Activated naive CD4-positive, alpha-beta T cell treated with anti-CD3 and anti-CD28 coated beads, Interleukin-2, amount 50 U/mL, for 16 hours (primary cell): ENCODE measurements around the gene MRPL43.
A peak's percentile ranks its signal among the peaks of the same experiment; 100 is the strongest.
"Not testable (repeated sequence)": the region's sequence is repeated elsewhere in the genome, so short reads cannot be mapped to it uniquely, and the experiment has no call there.

Source experiments
- DNase-seq: peaks from one replicate; pipeline ENCODE4 v3.0.0-alpha.2; 2020

MRPL43 gene

DNA sequence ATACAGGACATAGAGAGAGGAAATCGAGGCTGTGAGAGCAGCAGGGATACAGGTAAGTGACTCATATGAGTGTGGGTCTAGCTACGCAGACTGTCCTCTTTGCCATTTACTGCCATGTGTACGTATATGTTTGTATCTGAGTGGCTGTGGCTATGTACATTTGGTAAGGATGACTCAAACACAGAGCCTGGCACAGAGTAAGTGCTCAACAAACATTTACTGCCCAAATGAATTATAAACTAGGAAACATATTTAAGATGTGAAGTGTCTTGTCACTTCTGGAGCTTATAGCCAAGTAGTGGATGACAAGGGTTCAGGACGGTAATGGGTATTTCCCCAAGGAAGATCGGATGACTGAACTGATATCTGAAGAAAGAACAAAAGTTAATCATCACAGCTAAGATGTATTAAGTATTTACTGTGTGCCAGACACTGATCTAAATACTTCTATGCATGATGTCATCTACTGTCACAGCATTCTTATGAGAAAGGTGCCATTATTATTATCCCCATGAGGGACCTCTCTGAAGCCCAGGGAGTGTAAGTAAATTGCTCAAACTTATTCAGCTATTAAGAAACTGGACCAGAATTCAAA, 6.0 kb downstream of the MRPL43 start:
- no peak for DNase-seq

DNA sequence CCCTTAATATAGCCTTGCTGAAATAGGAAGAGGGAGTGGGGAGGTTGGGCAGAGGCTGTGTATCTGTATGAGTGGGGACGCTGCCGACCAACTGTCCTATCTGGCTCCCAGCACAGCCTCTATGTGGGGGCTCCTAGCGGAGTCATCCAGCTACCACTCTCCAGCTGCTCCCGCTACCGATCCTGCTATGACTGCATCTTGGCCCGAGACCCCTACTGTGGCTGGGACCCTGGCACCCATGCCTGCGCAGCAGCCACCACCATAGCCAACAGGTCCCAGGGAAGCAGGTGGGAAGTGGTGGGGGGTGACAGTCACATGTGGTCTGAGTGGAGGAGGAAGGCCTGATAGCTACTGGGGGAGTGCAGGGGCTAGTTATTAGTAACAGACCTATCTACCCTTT, 6.6 kb downstream of the MRPL43 start:
- no peak for DNase-seq

DNA sequence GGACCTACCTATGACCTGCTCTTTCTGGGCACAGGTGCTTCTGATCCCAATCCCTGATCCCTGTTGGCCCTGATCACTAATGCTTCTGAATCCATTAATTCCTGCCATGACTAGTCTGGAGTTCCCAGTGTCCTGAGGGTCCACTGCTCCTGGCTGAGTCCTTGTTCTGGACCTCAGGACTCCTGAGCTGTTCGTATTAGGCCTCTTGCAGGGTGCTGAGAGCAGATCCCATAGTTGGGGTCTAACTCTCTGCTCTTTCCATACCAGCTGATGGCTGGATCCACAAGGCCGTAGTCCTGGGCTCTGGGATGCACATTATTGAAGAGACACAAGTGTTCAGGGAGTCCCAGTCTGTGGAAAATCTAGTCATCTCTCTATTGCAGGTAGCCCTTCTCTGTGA, 7.0 kb downstream of the MRPL43 start:
- DNase-seq = no peak

DNA sequence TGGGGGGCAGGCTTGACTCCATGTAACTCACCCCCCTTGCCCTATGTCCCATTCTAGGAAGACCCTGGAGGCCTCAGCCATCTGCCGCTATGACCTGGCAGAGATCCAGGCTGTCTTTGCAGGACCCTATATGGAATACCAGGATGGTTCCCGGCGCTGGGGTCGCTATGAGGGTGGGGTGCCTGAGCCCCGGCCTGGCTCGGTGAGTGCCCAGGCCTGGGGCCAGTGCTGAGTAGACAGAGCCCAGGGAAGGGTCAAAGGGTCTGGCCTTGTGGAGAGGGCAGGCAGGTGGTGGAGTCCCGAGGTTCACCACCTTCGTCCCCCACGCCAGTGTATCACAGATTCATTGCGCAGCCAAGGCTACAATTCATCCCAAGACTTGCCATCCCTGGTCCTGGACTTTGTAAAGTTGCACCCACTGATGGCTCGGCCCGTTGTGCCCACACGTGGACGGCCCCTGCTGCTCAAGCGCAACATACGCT, 7.5 kb downstream of the MRPL43 start:
- no peak for DNase-seq

DNA sequence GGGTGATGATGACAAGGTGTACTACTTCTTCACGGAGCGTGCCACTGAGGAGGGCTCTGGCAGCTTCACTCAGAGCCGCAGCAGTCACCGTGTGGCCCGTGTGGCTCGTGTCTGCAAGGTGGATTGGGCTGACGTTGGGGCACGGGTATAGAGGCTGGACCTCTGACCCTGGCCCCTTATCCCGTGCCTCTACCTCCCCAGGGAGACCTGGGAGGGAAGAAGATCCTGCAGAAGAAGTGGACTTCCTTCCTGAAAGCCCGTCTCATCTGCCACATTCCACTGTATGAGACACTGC, 8.4 kb downstream of the MRPL43 start:
- DNase-seq = no peak

DNA sequence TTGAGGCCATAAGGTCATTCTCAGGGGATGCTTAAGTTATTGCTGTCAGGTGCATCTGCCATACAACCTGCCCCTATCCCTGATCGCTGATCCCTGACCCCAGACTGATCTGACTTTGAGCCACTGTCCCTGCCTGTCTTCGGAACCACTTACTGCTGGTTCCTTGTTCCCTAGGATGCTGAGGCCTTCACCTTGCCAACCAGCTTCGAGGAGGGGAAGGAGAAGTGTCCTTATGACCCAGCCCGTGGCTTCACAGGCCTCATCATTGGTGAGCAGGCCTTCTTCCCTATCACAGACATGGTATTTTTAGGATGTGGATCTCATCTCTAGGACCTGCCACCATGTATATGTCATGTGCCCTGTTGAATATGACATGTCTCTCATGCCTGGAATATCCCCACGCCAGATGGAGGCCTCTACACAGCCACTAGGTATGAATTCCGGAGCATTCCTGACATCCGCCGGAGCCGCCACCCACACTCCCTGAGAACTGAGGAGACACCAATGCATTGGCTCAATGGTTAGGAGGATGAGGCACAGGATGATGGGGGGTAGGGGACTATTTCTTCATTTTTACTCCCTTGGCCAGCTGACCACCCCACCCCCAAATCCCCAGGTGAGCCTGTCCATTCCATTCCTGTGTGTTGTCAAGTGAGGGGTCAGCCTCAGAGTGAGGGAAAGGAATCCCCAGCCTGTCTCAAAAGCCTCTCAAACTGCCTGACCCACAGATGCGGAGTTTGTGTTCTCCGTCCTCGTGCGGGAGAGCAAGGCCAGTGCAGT, 9.0 kb downstream of the MRPL43 start:
- DNase-seq = no peak

DNA sequence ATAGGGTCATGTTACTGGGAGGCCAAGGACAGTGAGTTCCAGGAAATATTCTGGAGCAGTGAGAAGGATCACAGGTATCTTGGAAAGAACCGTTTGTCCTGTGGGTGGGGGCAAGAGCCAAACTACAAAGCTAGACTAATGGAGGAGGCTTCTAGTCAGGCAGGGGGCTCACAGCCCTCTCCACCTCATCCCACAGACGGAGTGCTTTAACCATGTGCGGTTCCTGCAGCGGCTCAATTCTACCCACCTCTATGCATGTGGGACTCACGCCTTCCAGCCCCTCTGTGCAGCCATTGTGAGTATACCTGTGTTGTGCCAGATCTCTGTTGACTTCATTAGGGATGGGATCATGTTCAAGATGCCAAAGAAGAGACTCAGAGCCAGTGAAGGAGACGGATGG, 9.9 kb downstream of the MRPL43 start:
- no peak for DNase-seq

DNA sequence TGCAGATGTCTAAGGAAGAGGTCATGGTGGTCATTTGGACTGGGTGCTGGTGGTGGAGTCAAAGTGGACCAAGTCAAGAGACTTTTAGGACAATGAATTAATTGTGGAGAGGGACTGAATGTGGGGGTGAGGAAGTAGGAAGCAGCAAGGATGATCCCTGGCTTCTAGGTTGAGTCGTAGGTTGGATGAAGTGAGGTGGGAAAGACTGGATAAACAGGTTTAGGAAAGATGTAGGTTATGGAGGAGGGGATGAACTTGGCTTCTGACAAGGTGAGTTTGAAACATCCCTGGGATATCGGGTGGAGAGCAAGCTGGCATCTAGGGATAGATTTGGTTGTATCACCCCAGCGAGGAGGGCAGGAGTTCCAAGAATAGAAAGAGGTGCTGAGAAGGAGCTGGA, 10.4 kb downstream of the MRPL43 start:
- DNase-seq = no peak

DNA sequence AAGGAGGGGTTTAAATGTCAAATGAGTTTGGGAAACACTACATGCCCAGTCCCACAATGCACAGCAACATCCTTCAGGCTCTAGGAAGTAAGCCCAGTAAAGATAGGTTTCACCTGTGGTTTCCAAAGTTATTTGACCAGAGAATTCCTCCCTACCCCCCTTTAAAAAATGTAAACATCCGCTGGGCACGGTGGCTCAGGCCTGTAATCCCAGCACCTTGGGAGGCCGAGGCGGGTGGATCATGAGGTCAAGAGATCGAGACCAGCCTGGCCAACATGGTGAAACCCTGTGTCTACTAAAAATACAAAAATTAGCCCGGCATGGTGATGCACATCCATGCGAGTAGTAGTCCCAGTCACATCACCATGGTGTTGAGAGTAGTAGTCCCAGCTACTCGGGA, 11.9 kb downstream of the MRPL43 start:
- not testable (repeated sequence) for DNase-seq

DNA sequence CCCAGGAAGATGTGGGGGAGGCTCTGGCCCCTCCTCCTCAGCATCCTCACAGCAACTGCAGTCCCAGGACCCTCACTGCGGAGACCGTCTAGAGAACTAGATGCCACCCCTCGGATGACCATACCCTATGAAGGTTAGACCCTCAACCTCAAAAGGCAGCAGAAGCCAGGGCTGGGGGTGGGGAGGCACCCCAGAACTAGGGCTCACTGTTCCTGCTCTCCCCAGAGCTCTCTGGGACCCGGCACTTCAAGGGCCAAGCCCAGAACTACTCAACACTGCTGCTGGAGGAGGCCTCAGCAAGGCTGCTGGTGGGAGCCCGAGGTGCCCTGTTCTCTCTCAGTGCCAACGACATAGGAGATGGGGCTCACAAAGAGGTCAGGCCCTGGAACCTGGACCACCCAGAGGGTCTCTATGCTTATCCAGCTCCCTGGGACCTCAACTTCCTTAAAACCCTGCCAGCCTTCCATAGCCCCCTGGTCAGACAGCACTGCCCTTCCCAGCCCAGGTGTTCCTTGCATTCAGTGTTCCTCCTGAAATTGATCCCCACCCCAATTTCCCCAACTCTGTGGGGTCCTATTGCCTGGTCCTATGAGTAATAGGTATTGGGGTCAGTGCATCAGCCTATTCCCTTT, 14.3 kb downstream of the MRPL43 start:
- DNase-seq = no peak

DNA sequence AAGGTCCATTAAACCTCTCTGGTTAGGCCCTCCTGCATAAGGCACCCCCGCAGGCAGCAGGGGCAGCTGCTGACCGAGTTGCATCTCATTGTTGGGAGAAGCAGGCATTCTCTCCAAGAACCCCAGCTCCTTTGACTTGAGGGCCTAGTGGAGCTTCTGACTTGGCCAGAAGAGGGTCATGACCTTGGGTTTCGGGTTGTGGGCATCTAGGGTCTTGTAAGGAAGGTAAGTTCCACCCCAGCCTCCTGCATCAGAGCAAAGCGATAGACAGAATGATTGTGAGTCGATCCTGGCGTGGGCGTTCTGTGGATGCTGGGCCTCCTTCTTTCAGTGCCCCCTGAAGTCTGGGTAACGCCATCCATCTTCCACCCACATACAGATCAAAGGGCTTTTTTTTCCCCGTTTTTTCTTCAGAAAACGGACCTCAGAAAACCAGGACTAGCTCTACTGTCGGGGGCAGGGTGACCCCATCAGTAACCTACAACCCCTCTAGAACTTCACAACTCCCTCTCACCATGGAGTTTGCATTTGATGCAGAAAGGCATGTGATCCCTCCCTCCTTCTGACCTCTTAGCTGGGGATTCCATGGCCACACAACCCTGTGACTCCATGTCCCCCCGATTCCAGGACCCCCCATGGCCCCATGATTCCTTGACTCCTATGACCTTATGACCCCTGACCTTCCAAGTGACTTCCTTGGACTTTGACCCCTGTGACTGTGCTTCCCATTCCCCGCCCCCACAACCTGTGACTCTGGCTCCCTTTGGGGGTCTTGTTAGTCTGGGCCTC, 15.0 kb downstream of the MRPL43 start:
- no peak for DNase-seq

DNA sequence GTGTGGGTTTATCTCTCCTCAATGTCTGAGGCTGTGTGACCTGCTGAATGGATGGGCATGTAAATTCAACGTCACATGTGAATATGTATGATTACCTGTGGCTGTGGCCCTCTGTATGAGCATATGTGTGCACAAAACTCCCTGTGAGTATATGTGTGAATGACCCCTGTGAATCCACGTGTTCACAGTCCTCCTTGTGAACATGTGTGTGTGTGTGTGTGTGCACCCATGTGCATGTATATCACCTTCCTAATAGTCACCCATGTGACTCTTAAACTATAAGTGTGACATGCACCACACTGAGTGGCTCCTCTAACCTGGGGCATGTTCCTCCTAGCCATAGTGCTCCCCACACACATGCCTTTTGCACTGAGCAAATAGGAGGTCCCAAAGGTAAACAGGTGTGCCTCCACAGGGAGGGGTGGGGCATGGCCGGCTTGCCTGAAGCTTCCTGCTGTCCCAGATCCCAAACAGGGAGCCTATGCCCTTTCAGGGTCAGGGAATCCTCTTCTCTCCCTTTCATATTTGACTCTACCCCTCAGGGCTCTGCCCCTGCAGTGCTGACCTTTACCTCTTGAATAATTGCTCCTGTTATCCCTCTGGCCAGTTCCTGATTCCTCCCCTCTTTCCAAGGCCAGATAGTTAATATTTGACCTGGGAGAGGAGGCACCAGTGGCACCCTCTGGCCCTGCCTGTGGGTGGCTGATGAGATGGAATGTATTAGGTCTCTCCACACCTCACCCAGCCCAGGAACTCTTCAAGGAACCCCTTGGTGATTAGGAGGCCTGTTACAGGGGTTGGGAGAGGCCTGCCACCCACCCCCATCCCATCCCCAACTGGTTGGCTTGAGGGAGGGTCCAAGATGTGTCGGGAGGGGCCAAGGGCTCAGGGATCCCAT, 16.1 kb downstream of the MRPL43 start:
- no peak for DNase-seq

DNA sequence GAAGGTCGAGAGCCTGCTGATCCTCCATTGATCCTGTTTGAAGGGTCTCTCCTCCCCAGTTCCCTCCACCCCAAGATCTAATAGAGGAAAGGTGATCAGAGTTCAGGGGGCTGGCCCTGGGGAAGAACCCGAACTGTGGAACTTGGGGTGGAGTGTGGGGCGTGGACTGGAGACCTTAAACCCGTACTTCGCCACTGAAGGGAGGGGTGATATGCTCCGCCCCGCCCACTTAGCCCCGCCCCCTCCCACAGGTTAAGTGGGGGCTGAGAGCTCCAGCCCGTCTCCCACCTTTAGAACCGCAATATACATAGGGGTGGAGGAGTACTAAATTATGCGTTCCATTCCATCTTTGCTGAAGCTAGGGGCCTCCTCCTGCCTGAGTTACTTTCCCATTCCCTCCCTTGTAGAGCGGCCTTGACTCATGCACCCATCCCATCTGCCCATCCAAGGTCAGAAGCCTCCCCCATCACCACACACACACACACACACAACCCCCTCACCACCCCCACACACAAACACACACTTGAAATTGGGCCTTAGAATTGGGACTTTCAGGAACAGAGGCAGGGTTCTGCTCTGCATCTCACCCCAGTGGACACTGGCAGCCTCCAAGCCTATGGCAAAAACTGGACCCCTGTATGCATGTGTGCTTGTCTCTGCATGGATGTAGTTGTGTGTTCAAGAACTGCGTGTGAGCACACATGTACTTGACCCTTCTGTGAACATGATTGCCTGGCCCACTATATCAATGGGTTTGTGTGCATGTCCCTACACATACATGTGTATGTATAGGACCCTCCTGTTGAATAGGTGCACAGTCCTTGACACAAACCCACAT, 17.0 kb downstream of the MRPL43 start:
- DNase-seq = peak; percentile 28

DNA sequence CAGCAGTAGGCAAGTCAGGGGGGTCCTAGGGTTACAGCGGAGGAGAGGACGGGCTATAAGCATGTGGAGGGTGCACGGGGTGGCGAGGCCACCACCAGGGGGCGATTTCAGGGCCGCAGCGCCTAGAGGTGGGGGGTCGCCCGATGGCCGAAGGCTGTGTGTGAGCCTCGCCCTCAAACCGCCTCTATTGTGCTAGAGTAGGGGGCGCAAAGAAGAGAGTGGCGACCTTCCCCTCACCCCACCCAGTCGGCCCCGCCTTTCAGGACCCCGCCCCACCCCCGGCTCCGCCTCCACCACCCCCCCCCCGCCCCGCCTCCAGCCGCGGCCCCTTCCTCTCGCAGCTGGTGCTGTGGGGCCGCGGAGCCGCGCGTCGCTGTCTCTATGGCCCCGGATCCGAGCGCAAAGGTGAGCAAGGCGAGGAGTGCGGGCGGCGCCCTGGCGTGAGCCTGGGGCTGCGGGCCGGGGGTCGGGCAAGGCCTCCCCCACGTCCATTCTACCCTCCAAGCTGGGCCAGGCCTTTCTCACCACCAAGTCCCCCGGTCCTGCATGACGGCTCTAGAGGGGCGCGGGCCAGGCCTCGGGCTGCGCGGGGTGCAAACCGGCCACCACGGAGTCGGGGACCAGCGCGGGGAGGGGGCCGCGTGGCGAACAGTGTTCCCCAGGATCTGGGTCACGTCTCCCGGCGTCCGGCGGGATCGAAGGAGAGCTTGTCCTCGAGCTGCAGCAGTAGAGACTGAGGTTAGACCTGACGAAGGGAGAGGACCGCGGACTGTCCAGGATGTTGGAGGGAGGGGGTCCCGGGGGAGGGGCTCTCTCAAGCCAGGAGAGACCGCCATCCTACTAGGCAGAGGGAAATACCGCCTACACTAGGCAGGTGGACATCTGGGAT, 17.9 kb downstream of the MRPL43 start, which contains the start of gene SEMA4G:
TSS of gene SEMA4G (plus strand) at position 318 of the 889 bp plus-strand sequence. CDS start 3,409 bp downstream, outside the sequence.
- peak; percentile 51 for DNase-seq

DNA sequence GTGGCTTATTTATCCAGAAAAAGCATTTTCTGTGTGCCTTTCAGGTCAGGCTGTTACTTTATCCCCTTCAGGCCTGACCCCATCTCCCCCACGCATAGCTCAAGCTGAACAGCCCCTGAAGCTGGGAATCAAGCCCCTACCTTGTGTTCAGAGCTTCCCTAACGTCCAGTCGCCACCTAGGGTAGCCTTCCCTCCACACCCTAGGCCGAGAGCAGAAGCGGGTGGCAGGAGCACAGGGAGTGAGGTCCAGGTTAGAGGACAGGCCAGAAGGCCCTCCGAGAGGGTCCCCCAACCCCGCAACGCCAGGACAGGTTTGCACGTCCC, 18.5 kb downstream of the MRPL43 start:
- no peak for DNase-seq

DNA sequence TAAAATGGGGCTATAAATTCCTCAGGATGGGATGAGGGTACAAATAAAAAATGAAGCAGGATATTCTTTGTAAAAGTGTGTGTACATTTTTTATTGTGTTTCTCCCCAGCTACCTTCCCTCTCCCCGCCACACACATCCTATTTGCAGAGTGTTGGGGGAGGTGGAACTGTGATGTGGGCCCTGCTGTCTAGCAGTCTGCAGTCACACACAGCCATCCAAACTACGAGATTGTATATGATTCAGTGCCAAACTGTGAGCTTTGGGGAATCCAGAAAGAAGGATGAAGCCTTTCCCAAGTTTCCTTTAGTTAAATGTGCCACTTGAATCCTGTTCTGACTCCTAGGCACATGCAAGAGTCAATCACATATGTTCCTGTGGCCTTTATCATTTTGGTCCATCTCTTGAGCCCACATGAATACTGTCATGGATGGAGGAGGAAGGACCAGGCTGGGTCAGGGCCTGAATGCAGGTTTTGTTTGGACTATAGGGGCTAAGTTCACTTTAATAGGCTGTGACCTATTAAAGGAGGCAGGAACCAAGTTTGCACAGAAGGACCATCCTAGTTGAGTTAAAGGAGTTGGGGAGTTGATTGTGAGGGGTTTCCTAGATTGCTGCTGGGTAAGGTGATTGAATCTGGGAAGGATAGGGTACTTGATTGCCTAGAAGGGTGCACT, 19.1 kb downstream of the MRPL43 start:
- no peak for DNase-seq

DNA sequence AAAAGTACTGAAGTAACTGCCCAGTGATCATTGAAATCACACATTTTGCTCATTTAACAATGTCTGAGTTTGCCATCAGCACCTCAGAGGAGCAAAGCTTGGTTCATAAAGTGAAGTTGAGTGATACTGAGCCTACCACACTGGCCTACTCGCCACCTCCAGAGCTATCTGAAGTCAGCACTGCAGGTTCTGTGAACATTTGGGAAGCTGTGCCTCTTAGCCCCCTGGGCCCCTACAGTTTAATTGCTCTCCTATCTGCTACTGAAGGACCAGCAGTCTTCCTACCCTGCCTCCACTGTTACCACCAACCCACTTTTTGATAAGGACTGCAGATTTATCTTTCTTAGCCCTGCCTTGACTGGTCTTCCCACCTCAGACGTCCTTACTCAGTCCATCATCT, 20.0 kb downstream of the MRPL43 start:
- no peak for DNase-seq

DNA sequence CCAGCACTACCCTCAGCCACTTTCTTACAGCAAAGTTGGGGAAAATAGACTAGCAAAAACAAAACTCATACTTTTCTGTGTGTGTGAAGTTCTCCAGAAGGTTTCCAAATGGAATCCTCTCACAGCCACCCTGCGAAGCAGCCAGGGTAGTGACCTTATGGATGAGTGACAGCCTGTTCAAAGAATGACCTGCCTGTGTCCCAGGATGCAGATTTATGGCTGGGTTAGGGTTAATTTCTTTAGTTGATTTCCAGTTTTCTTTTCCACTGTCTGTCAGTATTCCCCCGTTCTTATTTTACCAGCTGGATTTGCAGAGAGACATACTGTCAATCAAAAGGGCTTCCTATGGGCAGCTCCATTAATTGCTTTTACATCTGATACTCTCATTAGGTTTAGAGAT, 20.4 kb downstream of the MRPL43 start:
- no peak for DNase-seq

DNA sequence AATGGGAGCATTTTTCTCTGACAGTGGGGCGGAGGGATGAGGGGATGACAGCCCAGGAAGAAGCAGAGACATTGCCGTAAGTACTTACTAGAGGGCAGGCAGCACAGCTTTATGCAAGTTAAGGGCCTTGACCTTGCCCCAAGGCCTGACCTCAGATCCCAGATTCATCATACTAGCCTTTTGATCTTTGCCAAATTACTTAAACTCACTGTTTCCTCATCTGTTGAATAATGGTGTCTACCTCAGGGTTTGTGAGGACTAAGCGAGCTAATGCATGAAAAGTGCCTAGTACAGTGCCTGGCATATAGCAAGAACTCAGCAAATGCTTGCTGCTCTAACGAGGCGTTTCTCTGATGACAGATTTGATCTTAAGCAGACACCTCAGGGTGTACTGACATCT, 21.5 kb downstream of the MRPL43 start:
- DNase-seq = no peak

DNA sequence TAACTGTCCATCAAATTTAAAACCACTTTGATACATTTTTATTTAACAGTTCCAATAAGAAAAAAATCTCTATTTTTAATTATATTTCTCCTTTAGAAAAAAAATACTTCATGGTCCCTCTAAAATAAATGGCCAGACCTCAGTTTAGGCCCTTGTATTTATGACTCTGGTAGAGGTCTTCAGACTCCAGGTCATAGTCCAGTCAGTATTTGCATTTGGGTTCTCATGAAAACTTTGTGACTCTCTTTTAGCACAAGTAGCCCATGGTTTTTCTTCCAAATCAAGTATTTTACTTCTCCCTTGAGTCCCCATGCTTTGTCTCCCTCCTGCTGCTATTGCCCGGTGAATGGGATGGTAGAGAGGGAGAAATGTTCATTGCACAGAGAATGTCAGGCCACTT, 23.5 kb downstream of the MRPL43 start:
- no peak for DNase-seq
